RPMI7951 (cell line): ENCODE results near the gene KCTD21. TPM values are rescaled to one million over a fixed set of nuclear protein-coding genes. Genes with fewer than 3 reads are reported as not detected.
A peak's percentile ranks its signal among the peaks of the same experiment; 100 is the strongest.

Source experiments
- DNase-seq: peaks from one replicate; pipeline ENCODE4 v3.0.0-alpha.2; 2012; ENCODE audit warnings: low read depth
- total RNA-seq: library from RNA; depleted of rRNA; stranded (reverse); fragments of >200 nt; shearing (Covaris generic); gene quantifications from 2 replicates; pipeline ENCODE4 v1.2.3, GENCODE V29; 2014

Gene KCTD21
- total RNA-seq, 1 experiment from 2014 or later = 10.9 TPM

- DNase-seq = no peak
Observed at GRCh38 chr11:78219493-78220217, 31.2 kb upstream of the KCTD21 start.

DNA sequence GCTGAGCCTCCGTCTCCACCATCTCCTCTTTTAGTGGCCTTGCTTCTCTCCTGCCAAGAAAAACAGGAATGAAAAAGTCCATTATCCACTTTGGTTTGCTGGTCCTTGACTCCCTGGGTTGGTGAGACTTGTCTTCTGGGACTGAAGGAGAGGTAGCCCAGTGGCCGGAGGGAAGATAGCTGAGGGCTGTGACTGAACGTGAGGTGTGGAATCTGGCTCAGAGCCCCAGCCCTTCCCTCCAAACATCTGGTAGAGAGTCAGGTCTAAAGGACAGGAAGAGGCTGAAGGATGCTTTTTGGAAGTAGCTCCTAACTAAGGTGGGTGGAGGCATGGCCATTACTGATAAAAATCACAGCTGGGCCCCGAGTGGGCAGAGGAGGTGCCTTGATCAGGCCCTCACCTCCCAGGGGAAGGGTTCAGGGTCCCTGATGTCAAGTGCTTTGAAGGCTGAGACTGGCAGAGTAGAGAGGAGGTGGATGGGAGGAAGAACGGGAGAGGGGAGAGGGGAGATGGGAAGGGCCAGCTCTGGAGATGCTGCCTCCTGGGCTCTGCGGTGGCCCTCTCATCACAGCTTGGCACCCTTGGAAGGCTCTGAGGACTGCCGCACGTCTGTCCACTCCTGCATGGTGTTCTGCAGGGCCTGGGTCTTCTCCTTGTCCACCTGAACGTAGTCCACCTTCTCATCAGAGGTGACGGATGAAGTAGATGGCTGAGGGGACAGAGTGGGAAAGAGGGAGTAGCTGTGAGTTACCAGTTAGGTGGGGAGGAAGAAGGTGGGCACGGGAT is 30.5 kb upstream of the KCTD21 start:
- no peak for DNase-seq

DNA sequence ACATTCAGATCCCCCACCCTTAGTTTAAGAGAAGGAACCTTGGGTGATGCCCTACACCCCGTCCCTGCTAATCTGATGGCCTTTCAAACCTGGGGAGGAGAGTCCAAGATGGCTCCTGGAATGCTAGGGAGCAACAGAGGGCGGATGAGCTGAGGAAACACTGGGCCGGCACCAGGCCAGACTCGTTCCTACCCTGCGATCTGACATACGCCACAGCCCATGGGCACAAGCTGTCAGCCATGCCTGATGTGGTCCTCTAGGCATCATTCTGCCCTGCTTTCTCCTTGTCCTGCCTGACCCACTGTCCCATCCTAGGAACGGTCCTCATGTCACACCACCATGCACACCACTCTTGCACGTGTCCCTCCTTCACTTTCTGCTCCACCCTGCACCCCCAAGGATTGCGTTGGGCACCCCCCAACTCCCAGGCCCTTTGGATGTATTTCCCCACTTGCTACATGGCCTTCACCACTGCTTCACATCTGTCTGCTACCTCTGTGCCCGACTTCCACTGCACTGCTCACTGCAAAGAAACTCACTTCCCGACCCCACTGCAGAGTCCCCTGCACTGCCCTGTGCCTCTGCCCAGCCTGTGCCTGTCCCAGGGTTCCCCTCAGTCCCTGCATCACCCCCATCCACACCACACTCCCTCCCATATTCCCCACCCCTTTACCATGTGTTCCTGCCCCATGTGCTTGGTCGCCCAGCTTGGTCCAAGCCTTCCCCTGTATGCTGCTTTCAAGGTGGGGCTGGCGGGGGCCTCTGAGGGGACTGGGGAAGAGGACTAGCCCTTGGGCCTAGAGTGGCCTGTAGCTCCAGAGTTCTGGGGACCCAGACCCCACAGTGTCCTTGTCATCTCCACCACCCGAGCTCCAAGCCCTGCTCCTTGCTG is 29.5 kb upstream of the KCTD21 start:
- DNase-seq = no peak

DNA sequence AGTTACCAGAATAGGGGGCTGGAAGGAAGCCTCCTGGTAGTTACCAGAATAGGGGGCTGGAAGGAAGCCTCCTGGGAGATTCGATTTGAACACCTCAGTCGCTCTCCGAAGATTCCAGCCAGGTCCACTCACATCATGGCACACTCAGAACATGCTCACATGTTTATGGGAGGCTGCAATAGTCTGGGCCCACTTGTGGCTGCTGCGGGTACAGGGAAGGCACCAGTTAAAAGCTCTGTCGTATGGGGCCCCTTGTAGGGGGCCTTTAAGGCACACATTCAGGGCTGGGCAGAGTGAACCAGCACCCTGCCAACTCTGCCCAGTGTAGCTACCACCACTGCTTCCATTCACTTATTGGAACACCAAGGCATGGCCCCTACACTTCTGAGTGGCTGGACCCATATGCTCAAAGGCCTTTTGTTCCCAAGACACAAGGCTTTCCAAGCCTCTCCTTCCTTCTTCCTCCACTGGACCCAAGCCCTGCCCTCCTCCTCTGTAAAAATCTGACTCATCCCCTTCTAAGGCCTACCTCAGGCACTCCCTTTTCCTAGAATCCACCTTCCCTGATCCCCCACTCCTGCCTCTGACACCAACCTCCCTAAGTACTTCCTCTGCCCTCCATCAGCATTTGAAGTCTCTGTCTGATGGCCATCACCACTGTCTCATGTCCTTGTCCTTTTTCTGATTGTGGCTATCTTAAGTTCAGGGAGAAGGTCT is 28.3 kb upstream of the KCTD21 start:
- DNase-seq = peak; percentile 7

GRCh38 chr11:78216021-78216420 is 27.6 kb upstream of the KCTD21 start:
- no peak for DNase-seq

- no peak for DNase-seq
Observed at GRCh38 chr11:78214331-78215194, 26.1 kb upstream of the KCTD21 start.

DNA sequence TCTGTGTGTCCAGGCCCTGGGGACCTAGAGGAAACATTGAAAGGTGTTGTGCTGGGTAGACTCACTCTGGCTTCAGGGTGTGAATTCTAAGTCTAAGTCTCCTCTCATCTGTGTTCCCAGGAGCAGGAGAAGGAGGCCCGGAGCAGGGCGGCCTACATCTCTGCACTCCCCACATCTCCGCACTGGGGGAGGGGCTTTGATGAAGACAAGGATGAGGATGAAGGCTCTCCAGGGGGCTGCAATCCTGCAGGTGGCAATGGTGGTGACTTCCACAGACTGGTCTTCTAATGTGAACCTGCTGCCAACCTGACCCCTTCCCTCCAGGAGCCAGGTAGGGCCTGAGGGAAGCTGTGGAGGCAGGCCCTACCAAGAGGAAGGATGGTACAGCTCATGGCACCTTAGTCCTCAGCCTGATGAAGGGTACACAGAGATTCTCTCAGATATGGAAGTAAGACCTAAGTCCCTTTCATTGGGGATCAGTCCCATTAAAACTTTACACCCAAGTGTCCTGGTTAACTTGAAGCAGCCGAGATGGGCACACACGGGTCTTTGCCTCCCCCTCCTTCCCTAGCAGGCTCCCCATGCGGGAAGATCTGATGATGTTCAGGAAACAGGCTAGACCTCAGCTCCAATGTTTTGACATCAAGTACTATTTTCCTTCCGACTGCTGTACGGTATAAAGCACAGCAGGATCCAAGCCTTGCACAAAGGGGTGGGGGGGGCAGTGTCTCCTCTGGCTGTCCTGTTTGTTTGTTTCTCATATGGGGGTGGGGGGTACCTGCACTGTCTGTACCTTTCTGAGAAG is 25.3 kb upstream of the KCTD21 start:
- DNase-seq = no peak

GRCh38 chr11:78212586-78213371 is 24.4 kb upstream of the KCTD21 start:
- DNase-seq = no peak

DNA sequence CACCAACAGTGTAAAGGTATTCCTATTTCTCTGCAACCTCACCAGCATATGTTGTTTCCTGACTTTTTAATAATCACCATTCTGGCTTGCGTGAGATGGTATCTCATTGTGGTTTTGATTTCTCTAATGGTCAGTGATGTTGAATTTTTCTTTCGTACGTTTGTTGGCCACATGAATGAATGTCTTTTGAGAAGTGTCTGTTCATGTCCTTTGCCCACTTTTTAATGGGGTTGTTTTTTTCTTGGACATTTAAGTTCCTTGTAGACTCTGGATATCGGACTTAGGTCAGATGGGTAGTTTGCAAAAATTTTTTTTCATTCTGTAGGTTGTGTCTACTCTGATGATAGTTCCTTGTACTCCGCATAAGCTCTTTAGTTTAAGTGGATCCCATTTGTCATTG is 23.1 kb upstream of the KCTD21 start:
- DNase-seq = no peak

- DNase-seq = no peak
Observed at GRCh38 chr11:78210000-78210608, 21.7 kb upstream of the KCTD21 start.

DNA sequence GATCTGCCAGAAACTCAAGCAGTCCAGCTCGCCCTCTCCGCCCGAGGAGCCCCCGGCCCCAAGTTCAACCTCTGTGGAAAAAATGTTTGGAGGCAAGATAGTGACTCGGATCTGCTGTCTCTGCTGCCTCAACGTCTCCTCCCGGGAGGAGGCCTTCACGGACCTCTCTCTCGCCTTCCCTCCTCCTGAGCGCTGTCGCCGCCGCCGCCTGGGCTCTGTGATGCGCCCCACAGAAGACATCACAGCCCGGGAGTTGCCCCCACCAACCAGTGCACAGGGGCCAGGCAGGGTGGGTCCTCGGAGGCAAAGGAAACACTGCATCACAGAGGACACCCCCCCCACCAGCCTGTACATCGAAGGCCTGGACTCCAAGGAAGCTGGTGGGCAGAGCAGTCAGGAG is 21.1 kb upstream of the KCTD21 start:
- DNase-seq = no peak

DNA sequence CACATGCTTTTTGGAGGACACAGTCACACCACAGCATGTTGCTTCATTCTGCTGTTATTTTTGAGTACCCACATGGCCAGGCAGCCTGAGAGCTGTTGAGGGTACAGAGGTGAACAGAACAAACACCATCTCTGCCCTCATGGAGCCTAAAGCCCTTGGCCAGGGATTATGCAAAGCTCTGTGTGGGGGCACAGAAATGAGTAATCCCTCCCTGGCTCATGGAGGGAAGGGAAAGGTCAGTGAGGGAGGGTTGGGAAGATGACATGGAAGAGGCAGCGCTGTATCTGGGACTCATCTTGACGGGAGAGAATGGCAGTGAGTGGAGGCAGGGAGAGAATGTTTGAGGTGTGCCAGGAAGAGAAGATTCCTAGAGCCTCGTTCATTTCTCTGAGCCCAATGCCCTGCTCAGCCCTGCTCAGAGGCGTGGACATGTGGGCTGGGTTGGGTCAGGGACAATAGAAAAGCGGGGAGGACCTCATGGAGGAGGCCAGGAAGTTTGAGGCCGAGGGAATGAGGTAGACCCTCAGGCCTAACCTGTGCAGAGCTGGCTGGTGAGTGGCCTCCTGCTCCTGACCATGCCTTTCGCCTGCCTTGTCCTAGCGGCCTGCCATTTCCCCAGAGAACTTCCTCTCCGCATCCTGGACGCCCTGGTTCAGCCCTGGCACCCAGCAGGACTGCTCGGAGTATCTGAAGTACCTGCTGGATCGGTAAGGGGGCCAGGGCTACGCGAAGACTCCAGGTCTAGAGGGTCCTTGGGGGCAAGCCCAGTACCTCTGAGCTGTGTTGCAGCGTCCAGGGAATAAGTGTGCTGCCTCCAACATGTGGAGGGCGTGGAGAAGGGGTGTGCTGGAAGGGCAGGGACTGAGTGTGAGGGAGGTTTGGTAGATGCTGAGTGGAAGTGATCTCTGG is 20.1 kb upstream of the KCTD21 start:
- DNase-seq = no peak

DNA sequence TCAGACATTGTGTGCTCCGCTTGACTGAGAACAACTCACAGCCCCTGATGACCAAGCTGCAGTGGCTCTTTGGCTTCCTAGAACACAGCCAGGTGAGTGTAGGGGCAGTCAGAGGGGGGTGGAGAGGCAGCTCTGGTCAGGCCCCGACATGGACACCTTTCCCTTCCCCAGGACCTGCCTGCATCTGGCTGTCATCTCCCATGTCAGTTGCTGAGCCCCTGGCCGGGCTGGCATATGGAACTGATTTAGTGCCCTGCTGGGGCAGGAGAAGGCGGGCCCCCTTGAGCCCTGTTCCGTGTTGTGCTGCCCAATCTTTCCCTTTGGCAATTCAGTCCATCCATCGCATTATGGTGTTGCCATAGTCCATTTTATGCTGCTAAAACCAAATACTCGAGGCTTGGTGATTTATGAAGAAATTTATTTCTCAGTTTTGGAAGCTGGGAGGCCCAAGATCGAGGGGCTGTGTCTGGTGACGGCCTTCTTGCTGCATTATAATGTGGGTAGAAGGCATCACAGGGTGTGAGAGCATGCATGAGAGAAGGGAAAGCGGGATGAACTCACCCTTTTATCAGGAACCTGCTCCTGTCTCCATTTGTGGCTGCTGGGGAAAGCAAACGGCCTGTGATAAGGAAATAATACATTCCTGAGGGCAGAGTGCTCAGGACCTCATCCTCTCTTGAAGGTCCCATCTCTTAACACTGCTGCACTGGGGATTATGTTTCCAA is 19.3 kb upstream of the KCTD21 start:
- DNase-seq = no peak

DNA sequence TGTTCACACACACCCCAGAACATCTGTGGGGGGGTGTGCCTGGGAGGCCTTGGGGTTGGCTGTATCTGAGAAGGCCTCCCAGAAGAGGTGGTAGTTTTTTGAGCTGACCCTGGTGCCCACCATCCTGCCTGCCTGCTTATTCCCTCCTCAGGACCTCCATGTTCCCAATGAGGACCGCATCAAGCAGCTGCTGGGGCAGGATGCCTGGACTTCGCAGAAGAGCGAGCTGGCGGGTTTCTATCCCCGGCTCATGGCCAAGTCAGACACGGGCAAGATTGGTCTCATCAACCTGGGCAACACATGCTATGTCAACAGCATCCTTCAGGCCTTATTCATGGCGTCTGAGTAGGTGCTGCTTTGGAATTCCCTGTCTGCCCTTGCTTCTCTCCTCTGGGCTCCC is 17.3 kb upstream of the KCTD21 start:
- no peak for DNase-seq

DNA sequence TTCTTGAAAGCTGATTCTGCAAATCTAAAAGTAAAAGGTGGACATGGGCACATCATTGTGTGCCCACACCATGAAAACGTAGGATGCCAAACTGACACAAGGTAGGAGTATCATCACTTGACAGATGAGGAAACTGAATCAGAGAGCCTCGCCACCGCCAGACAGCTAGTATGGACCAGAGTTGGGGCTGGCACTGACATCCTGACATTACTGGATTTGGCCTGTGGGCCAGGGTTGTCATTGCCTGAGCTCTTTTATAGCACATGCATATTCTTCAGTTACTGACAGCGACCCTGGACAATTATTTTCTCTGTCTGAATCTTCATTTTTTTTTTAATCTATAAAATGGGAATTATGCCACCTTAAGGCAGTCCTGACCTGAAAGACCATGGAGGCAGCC is 16.8 kb upstream of the KCTD21 start:
- no peak for DNase-seq

DNA sequence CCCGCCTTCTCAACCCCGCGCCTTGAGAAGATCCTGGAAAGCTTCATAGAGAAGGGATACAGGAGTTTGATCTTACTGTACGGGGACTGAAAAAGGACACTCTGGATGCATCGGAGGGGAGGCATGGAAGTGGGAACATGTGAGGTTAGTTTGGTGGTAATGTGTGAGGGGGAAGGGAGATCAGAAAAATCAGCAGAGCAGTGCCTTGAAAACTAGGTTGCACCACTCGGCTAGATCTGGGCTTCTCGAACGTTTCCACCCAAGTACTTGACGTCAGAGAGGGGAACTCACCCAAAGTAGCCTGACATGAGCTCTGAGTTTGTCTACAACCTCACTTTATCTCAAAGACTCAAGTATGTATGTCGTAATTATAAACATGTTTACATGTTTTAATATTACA is 14.8 kb upstream of the KCTD21 start:
- DNase-seq = no peak

- no peak for DNase-seq
Observed at GRCh38 chr11:78202733-78203167, 14.3 kb upstream of the KCTD21 start.
